Pancreas (tissue), 10 donors: ENCODE data around the gene MX2. TPM values are rescaled to one million over a fixed set of nuclear protein-coding genes. Genes with fewer than 3 reads are reported as not detected.
A peak's percentile ranks its signal among the peaks of the same experiment; 100 is the strongest.

ENCODE experiments used
- ATAC-seq, 4 donors: fragments of 200-7000 bp; cut with Tn5 transposase; one replicate each; pipeline versions ENCODE4 v1.8.0 to v1.9.1; 2020; ENCODE audit warnings: mild to moderate bottlenecking in 4 of 4, moderate library complexity in 4 of 4
- DNase-seq, 6 donors: peaks; one replicate each; pipeline ENCODE4 v3.0.0-alpha.2; 2020
- FAIRE-seq: peaks from 2 replicates; lab custom pipeline; 2012; peaks lifted over from hg19 to GRCh38; lab: Jason Lieb, UNC
- H3K27ac ChIP-seq, 4 donors: fragments of 200-600 bp; sonication (generic); 1 replicate in 3 of 4; 2 replicates in 1 of 4; pipeline versions ENCODE4 v1.5.0 to v1.8.0; 2020
- H3K27me3 ChIP-seq, 4 donors: fragments of 200-600 bp; one replicate each; pipeline ENCODE4 v1.8.0; 2021
- H3K36me3 ChIP-seq, 3 donors: fragments of 200-600 bp; sonication (generic) in 1 of 3; one replicate each; pipeline versions ENCODE4 v1.5.0 to v1.8.0; 2020 to 2021
- H3K4me1 ChIP-seq, 3 donors: fragments of 200-600 bp; one replicate each; pipeline ENCODE4 v1.8.0; 2021
- H3K4me3 ChIP-seq, 4 donors: fragments of 200-600 bp; sonication (generic) in 2 of 4; one replicate each; pipeline versions ENCODE4 v1.5.0 to v1.8.0; 2020 to 2021
- H3K9me3 ChIP-seq, 4 donors: fragments of 200-600 bp; one replicate each; pipeline ENCODE4 v1.8.0; 2021
- CTCF ChIP-seq, 4 donors: fragments of 200-600 bp; sonication (generic) in 3 of 4; IDR thresholded peaks; one replicate each; pipeline versions ENCODE4 v1.5.0 to v1.8.0; 2021; ENCODE audit warnings: antibody characterized with exemption in 4 of 4
- WGBS, 2 donors: extraction: QIAGEN DNeasy Blood & Tissue Kit; methylation state at CpG; one replicate each; pipeline ENCODE4 v1.1.7; 2013; 5-methylcytosine and 5-hydroxymethylcytosine counted together
- intact Hi-C, 3 donors: fragments of 100-400 bp; cut with DNase I; formaldehyde crosslinking; loops; one replicate each; pipeline versions ENCODE4 v1.11.1 to v1.14.2; 2022
- polyA plus RNA-seq, 2 donors: library from polyadenylated mRNA; stranded (reverse); fragments of 200-250 nt; gene quantifications; one replicate each; pipeline ENCODE4 v1.2.3, GENCODE V29; 2013
- total RNA-seq, 6 donors: library from RNA; stranded (reverse); fragmentation: NEBNext Ultra II Directional in 4 of 6; extraction: Animal tissue kit (Norgen Biotek cat#: 25700) in 4 of 6; gene quantifications; one replicate each; pipeline versions ENCODE4 v1.2.1 to v1.2.4, GENCODE V29; 2021 to 2023
- donor health status: healthy with polysubstance abuse.
- donor health status: DM: no; HTN: no; CAD: no; lungs with moderate emphysema.
- donor health status: DM: no; HTN: no; CAD: no.
- donor health status: control.
- donor health status: control.
- donor health status: Bipolar disorder and iron deficiency.
- donor health status: DM: yes; HTN: yes; CAD: no.
- donor health status: DM: no; HTN: no; CAD: no.
- donor health status: DM: no; HTN: no; CAD: no.
- donor health status: DM: yes; HTN: yes; CAD: no.

MX2 gene
- total and polyA plus RNA-seq, 8 donors, result 2.0 to 5.4 (median 4.1) TPM

GRCh38 chr21:41317063-41317392 is 44.8 kb upstream of the MX2 start:
- H3K4me3 ChIP-seq, result peak overlapping the region; percentile 42 to 87 (median 74)
- H3K9me3 ChIP-seq, result no peaks in the 10 kb centered on the region
- H3K4me1 ChIP-seq, result peaks cover 17 to 34% (median 18%) of the 10 kb centered on the region in 3 donors
- H3K36me3 ChIP-seq, result no peaks in the 10 kb centered on the region
- 1 to 3% methylated on average over 19 of the region's 19 CpGs for WGBS, 2 donors
- TF ChIP-seq CTCF (IDR thresholded peaks at IDR 0.05), result no peak
- DNase-seq (no peak), ATAC-seq (no peak), FAIRE-seq (no peak)
- H3K27ac ChIP-seq, result peak overlapping the region; percentile 88 to 97 (median 92)
- H3K27me3 ChIP-seq, result no peaks in the 10 kb centered on the region
- intact Hi-C loops, result no loop called here

- 12 to 21% methylated on average over 10 of the region's 10 CpGs for WGBS, 2 donors
- DNase-seq, result peak in 2 of 6 donors; percentile 37 to 48
- Histone ChIP-seq H3K9me3 (no peaks in the 10 kb centered on the region), H3K27ac (peak overlapping the region; percentile 88 to 97 (median 92)), H3K36me3 (no peaks in the 10 kb centered on the region), H3K4me3 (peak overlapping the region; percentile 42 to 87 (median 74)), H3K27me3 (no peaks in the 10 kb centered on the region), H3K4me1 (peaks cover 20 to 38% (median 23%) of the 10 kb centered on the region in 3 donors)
- no peak for FAIRE-seq
- ATAC-seq, result peak; percentile 44 to 59 (median 54)
- intact Hi-C loops, result no loop called here
- no peak for TF ChIP-seq CTCF (IDR thresholded peaks at IDR 0.05)
Measured at GRCh38 chr21:41317458-41317857, 44.4 kb upstream of the MX2 start.

- no peak for TF ChIP-seq CTCF (IDR thresholded peaks at IDR 0.05)
- peaks cover 26 to 46% (median 30%) of the 10 kb centered on the region in 3 donors for H3K4me1 ChIP-seq
- peak overlapping the region in 2 of 4 donors; percentile 93 to 97 for H3K27ac ChIP-seq
- WGBS, 2 donors, result 56 to 78% methylated on average over 9 of the region's 9 CpGs
- peak overlapping the region in 1 of 4 donors; percentile 87 for H3K4me3 ChIP-seq
- ATAC-seq (no peak), DNase-seq (no peak), FAIRE-seq (no peak)
- no peaks in the 10 kb centered on the region for H3K9me3 ChIP-seq
- no peaks in the 10 kb centered on the region for H3K27me3 ChIP-seq
- intact Hi-C loops, result no loop called here
- H3K36me3 ChIP-seq, result no peaks in the 10 kb centered on the region
Measured at GRCh38 chr21:41318218-41318617, 43.6 kb upstream of the MX2 start.

GRCh38 chr21:41319273-41319672 is 42.6 kb upstream of the MX2 start:
- Histone ChIP-seq H3K4me3 (no peak overlapping the region), H3K9me3 (no peaks in the 10 kb centered on the region), H3K27me3 (no peaks in the 10 kb centered on the region), H3K27ac (peak overlapping the region in 1 of 4 donors; percentile 47), H3K4me1 (peaks cover 30 to 55% (median 41%) of the 10 kb centered on the region in 3 donors), H3K36me3 (no peaks in the 10 kb centered on the region)
- intact Hi-C loops, result no loop called here
- WGBS, 2 donors, result 88 to 90% methylated on average over 7 of the region's 7 CpGs
- FAIRE-seq (no peak), ATAC-seq (no peak), DNase-seq (no peak)
- TF ChIP-seq CTCF (IDR thresholded peaks at IDR 0.05), result no peak

GRCh38 chr21:41321211-41321907 is 40.5 kb upstream of the MX2 start:
- H3K4me1 ChIP-seq, result peaks cover 39 to 68% (median 62%) of the 10 kb centered on the region in 3 donors
- ATAC-seq, result peak in 1 of 4 donors; percentile 12
- H3K27me3 ChIP-seq, result no peaks in the 10 kb centered on the region
- no peaks in the 10 kb centered on the region for H3K36me3 ChIP-seq
- H3K9me3 ChIP-seq, result no peaks in the 10 kb centered on the region
- 53% methylated on average over 20 of the region's 20 CpGs for WGBS, 2 donors
- no peak overlapping the region for H3K4me3 ChIP-seq
- H3K27ac ChIP-seq, result peak overlapping the region; percentile 23 to 89 (median 68)
- no peak for FAIRE-seq
- DNase-seq, result peak in 1 of 6 donors; percentile 65
- intact Hi-C loops, result no loop called here
- TF ChIP-seq CTCF (IDR thresholded peaks at IDR 0.05), result no peak
